ENCODE measurements around the gene TOLLIP. TPM values are rescaled to one million over a fixed set of nuclear protein-coding genes. Genes with fewer than 3 reads are reported as not detected.
A peak's percentile ranks its signal among the peaks of the same experiment; 100 is the strongest.
"Not testable (repeated sequence)": the region's sequence is repeated elsewhere in the genome, so short reads cannot be mapped to it uniquely, and the experiment has no call there.

TOLLIP gene
- total RNA-seq, 1 experiment from 2014 or later = 29.5 TPM

DNA sequence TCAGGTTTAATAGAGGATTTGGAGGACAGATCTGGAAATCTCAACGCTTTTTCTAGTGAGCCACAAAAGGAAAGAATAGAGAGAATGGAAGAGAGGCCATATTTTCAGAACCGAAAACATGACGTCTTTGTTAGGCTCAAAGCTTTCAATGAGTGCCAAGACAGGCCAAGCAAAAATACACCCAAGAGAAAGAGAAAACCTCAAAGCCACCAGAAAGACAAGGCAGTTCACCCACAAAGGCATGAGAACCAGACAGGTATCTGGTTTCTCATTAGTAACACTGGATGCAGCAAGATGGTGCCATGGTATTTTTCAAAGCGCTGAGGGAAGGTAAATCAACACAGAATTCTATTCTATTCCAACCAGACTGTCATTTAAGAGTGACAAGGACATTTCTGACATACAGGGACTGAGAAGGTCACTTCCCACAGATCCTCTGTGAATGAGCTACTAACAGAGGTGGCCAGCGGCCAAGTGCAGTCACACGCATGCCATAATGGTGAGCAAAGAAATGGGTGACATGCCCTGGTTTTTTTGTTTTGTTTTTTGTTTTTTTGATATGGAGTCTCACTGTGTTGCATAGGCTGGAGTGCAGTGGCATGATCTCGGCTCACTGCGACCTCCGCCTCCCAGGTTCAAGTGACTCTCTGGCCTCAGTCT, 41.9 kb downstream of the TOLLIP start:
- Histone ChIP-seq H3K27me3 (ENCODE audit: insufficient read depth, low read depth) (no peaks in the 10 kb centered on the region), H3K79me2 (ENCODE audit: low read depth) (no peaks in the 10 kb centered on the region), H2AFZ (no peak overlapping the region), H3K4me1 (replicated peaks; ENCODE audit: insufficient read depth) (no peaks in the 10 kb centered on the region), H3K27ac (no peak overlapping the region), H3F3A (ENCODE audit: insufficient read depth, low read depth) (peaks cover 4% of the 10 kb centered on the region; the same call in 1 of the 2 replicates), H3K9me3 (ENCODE audit: insufficient read depth, low read depth) (no peaks in the 10 kb centered on the region), H3K4me2 (no peak overlapping the region), H3K4me3 (no peak overlapping the region), H4K20me1 (ENCODE audit: insufficient read depth) (peaks cover under 1% of the 10 kb centered on the region; the same call in 1 of the 2 replicates), H3K9me2 (ENCODE audit: insufficient read depth) (no peaks in the 10 kb centered on the region), H3K36me3 (ENCODE audit: low read depth) (no peaks in the 10 kb centered on the region)
- intact Hi-C loops (cut with micrococcal nuclease; ENCODE audit: unreplicated experiment) = no loop called here
- TF ChIP-seq, protein P1, sequence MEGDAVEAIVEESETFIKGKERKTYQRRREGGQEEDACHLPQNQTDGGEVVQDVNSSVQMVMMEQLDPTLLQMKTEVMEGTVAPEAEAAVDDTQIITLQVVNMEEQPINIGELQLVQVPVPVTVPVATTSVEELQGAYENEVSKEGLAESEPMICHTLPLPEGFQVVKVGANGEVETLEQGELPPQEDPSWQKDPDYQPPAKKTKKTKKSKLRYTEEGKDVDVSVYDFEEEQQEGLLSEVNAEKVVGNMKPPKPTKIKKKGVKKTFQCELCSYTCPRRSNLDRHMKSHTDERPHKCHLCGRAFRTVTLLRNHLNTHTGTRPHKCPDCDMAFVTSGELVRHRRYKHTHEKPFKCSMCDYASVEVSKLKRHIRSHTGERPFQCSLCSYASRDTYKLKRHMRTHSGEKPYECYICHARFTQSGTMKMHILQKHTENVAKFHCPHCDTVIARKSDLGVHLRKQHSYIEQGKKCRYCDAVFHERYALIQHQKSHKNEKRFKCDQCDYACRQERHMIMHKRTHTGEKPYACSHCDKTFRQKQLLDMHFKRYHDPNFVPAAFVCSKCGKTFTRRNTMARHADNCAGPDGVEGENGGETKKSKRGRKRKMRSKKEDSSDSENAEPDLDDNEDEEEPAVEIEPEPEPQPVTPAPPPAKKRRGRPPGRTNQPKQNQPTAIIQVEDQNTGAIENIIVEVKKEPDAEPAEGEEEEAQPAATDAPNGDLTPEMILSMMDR (conservative IDR thresholded peaks at IDR 0.05) = no peak
- TF ChIP-seq EZH2 (IDR thresholded peaks at IDR 0.05; ENCODE audit: low read depth) = no peak
- ChIA-PET POLR2A (ENCODE audit: unreplicated experiment) (no interaction called here), CTCF (interaction anchor here (0.6 kb wide), 1 partner anchor 95 kb away, joined by 3 read pairs; no protein-coding TSS in a partner anchor)
- DNase-seq = no peak
- BruUV-seq (replicated peaks) = no TSS peak

DNA sequence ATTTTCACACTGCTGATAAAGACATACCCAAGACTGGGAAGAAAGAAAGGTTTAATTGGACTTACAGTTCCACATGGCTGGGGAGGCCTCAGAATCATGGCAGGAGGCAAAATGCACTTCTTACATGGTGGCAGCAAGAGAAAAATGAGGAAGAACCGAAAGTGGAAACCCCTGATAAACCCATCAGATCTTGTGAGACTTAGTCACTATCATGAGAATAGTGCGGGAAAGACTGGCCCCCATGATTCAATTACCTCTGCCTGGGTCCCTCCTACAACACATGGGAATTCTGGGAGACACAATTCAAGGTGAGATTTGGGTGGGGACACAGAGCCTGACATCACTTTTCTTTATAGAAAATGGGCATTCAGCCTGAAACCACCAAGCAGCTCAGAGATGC, 42.5 kb downstream of the TOLLIP start:
- H2AFZ ChIP-seq; H3F3A ChIP-seq (ENCODE audit: insufficient read depth, low read depth); H4K20me1 ChIP-seq (ENCODE audit: insufficient read depth); H3K9me3 ChIP-seq (ENCODE audit: insufficient read depth, low read depth); H3K4me2 ChIP-seq; BruUV-seq (replicated peaks); DNase-seq; H3K36me3 ChIP-seq (ENCODE audit: low read depth); H3K4me3 ChIP-seq; H3K4me1 ChIP-seq (replicated peaks; ENCODE audit: insufficient read depth); H3K79me2 ChIP-seq (ENCODE audit: low read depth); H3K27ac ChIP-seq; intact Hi-C loops (cut with micrococcal nuclease; ENCODE audit: unreplicated experiment); POLR2A ChIA-PET (ENCODE audit: unreplicated experiment); H3K9me2 ChIP-seq (ENCODE audit: insufficient read depth); H3K27me3 ChIP-seq (ENCODE audit: insufficient read depth, low read depth); CTCF ChIA-PET: not testable (repeated sequence)

DNA sequence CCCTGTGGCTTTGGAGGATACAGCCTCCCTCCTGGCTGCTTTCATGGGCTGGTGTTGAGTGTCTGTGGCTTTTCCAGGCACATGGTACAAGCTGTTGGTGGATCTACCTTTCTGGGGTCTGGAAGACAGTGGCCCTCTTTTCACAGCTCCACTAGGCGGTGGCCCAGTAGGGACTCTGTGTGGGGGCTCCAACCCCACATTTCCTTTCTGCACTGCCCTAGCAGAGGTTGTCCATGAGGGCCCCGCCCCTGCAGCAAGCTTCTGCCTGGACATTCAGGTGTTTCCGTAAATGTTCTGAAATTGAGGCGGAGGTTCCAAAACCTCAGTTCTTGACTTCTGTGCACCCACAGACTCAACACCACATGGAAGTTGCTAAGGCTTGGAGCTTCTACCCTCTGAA, 44.0 kb downstream of the TOLLIP start:
- H3F3A ChIP-seq (ENCODE audit: insufficient read depth, low read depth); H4K20me1 ChIP-seq (ENCODE audit: insufficient read depth); H3K9me2 ChIP-seq (ENCODE audit: insufficient read depth); H3K79me2 ChIP-seq (ENCODE audit: low read depth); H3K4me2 ChIP-seq; H2AFZ ChIP-seq; POLR2A ChIA-PET (ENCODE audit: unreplicated experiment); H3K27me3 ChIP-seq (ENCODE audit: insufficient read depth, low read depth); CTCF ChIA-PET; H3K4me1 ChIP-seq (replicated peaks; ENCODE audit: insufficient read depth); H3K27ac ChIP-seq; H3K9me3 ChIP-seq (ENCODE audit: insufficient read depth, low read depth); H3K4me3 ChIP-seq; BruUV-seq (replicated peaks); intact Hi-C loops (cut with micrococcal nuclease; ENCODE audit: unreplicated experiment); DNase-seq; H3K36me3 ChIP-seq (ENCODE audit: low read depth): not testable (repeated sequence)

DNA sequence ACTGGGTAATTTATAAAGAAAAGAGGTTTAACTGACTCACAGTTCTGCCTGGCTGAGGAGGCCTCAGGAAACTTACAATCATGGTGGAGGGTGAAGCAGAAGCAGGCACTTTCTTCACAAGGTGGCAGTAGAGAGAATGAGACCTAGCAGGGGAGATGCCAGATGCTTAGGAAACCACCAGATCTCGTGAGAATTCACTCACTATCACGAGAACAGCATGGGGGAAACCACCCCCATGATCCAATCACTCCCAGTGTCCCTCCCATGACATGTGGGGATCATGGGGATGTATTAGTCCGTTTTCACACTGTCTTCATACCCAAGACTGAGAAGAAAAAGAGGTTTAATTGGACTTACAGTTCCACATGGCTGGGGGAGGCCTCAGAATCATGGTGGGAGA, 45.0 kb downstream of the TOLLIP start:
- H3K36me3 ChIP-seq (ENCODE audit: low read depth); H2AFZ ChIP-seq; H3F3A ChIP-seq (ENCODE audit: insufficient read depth, low read depth); DNase-seq; H3K79me2 ChIP-seq (ENCODE audit: low read depth); H4K20me1 ChIP-seq (ENCODE audit: insufficient read depth); POLR2A ChIA-PET (ENCODE audit: unreplicated experiment); H3K9me2 ChIP-seq (ENCODE audit: insufficient read depth); H3K4me2 ChIP-seq; H3K27ac ChIP-seq; H3K4me1 ChIP-seq (replicated peaks; ENCODE audit: insufficient read depth); H3K9me3 ChIP-seq (ENCODE audit: insufficient read depth, low read depth); H3K27me3 ChIP-seq (ENCODE audit: insufficient read depth, low read depth); H3K4me3 ChIP-seq; BruUV-seq (replicated peaks); CTCF ChIA-PET: not testable (repeated sequence)
- intact Hi-C loops (cut with micrococcal nuclease; ENCODE audit: unreplicated experiment) = loop anchor here (5.0 kb wide), 1 partner anchor 62 kb away; no protein-coding TSS in a partner anchor
- TF ChIP-seq, protein P1 (conservative IDR thresholded peaks at IDR 0.05) = peak; percentile 43; the same call in 1 of the 2 replicates
